Epidermal melanocyte (primary cell): ENCODE data around the gene DENND1A.

Source experiments
- DNase-seq: peaks from one replicate; pipeline ENCODE4 v3.0.0; 2011; ENCODE audit warnings: low spot score; ENCODE audit not compliant: insufficient read length

Gene DENND1A

GRCh38 chr9:123543492-123543891 is 386.4 kb downstream of the DENND1A start:
- no peak for DNase-seq

GRCh38 chr9:123542435-123543225 is 387.3 kb downstream of the DENND1A start:
- DNase-seq: no peak

- DNase-seq: no peak
These were observed 388.5 kb downstream of the DENND1A start for GRCh38 chr9:123541411-123541810.

- DNase-seq: no peak
These were observed 389.5 kb downstream of the DENND1A start for GRCh38 chr9:123540457-123540856.

GRCh38 chr9:123537809-123538208 is 392.1 kb downstream of the DENND1A start:
- no peak for DNase-seq

GRCh38 chr9:123536455-123536868 is 393.5 kb downstream of the DENND1A start:
- no peak for DNase-seq

- no peak for DNase-seq
These were observed 395.6 kb downstream of the DENND1A start for GRCh38 chr9:123534336-123534735.

- no peak for DNase-seq
These were observed 399.7 kb downstream of the DENND1A start for GRCh38 chr9:123530244-123530643.

- no peak for DNase-seq
These were observed 401.4 kb downstream of the DENND1A start for GRCh38 chr9:123528501-123528900.

GRCh38 chr9:123527981-123528380 is 401.9 kb downstream of the DENND1A start:
- no peak for DNase-seq

GRCh38 chr9:123525957-123526356 is 404.0 kb downstream of the DENND1A start:
- DNase-seq: no peak

- no peak for DNase-seq
These were observed 404.5 kb downstream of the DENND1A start for GRCh38 chr9:123525424-123525823.

- DNase-seq: no peak
These were observed 405.1 kb downstream of the DENND1A start for GRCh38 chr9:123524866-123525265.

- no peak for DNase-seq
These were observed 406.1 kb downstream of the DENND1A start for GRCh38 chr9:123523845-123524244.

- DNase-seq: no peak
These were observed 406.9 kb downstream of the DENND1A start for GRCh38 chr9:123523001-123523400.

- no peak for DNase-seq
These were observed 407.7 kb downstream of the DENND1A start for GRCh38 chr9:123522251-123522650.

GRCh38 chr9:123518338-123518737 is 411.6 kb downstream of the DENND1A start:
- DNase-seq: no peak

GRCh38 chr9:123517512-123517911 is 412.4 kb downstream of the DENND1A start:
- no peak for DNase-seq

GRCh38 chr9:123514766-123515165 is 415.2 kb downstream of the DENND1A start:
- DNase-seq: no peak

GRCh38 chr9:123513554-123513953 is 416.4 kb downstream of the DENND1A start:
- no peak for DNase-seq

GRCh38 chr9:123511326-123512277 is 418.3 kb downstream of the DENND1A start:
- no peak for DNase-seq

- no peak for DNase-seq
These were observed 420.3 kb downstream of the DENND1A start for GRCh38 chr9:123509646-123510045.
